ENCODE measurements around the gene TRAM2. TPM values are rescaled to one million over a fixed set of nuclear protein-coding genes. Genes with fewer than 3 reads are reported as not detected.

Gene TRAM2
- total RNA-seq, 5 donors from 2014 or later (not counting 1 experiment from before 2014, with no cell fraction given), result 8.8 to 12.1 (median 9.3) TPM

GRCh38 chr6:52497652-52498408 is 79.0 kb downstream of the TRAM2 start:
- H3K27me3 ChIP-seq (replicated peaks in 1 of 2; ENCODE audit: control insufficient read depth in 2 of 2, extremely low read depth in 1 of 2, insufficient read depth in 2 of 2, low read length in 1 of 2), result no peaks in the 10 kb centered on the region
- ChIA-PET POLR2A (no interaction called here), CTCF (interaction anchor here in 1 of 2 donors (0.6 kb wide), 1 partner anchor 16 kb away, joined by 3 read pairs; no protein-coding TSS in a partner anchor)
- H3K27ac ChIP-seq (ENCODE audit: low read length), result no peak overlapping the region
- H3K9me3 ChIP-seq, result no peaks in the 10 kb centered on the region
- no peak overlapping the region for H3K4me3 ChIP-seq (ENCODE audit: control insufficient read depth in 1 of 2, extremely low read depth in 1 of 2, low read length in 1 of 2)
- no peaks in the 10 kb centered on the region for H3K4me1 Mint-ChIP-seq
- no peaks in the 10 kb centered on the region for H3K27me3 Mint-ChIP-seq
- no peak overlapping the region for H3K4me3 Mint-ChIP-seq
- H3K27ac Mint-ChIP-seq, result no peak overlapping the region
- no peaks in the 10 kb centered on the region for H3K36me3 ChIP-seq (ENCODE audit: control insufficient read depth in 2 of 2, extremely low read depth in 1 of 2, insufficient read depth in 1 of 2, low read length in 1 of 2)
- H3K4me1 ChIP-seq (ENCODE audit: control insufficient read depth in 1 of 2, extremely low read depth in 1 of 2, insufficient read depth in 2 of 2, low read length in 2 of 2), result no peaks in the 10 kb centered on the region
- peaks cover 14% of the 10 kb centered on the region for H3K36me3 Mint-ChIP-seq
- DNase-seq, result no peak
- ATAC-seq (replicated peaks in 1 of 4), result no peak
- 89% methylated on average over 7 of the region's 14 CpGs for WGBS (ENCODE audit: insufficient coverage)
- H3K9me3 Mint-ChIP-seq, result peaks cover 4 to 12% (median 7%) of the 10 kb centered on the region in 3 donors

GRCh38 chr6:52496631-52497030 is 80.2 kb downstream of the TRAM2 start:
- Mint-ChIP-seq H3K4me3 (no peak overlapping the region), H3K27me3 (no peaks in the 10 kb centered on the region), H3K36me3 (peaks cover 4% of the 10 kb centered on the region), H3K27ac (no peak overlapping the region), H3K9me3 (peaks cover 4 to 12% (median 7%) of the 10 kb centered on the region in 3 donors), H3K4me1 (no peaks in the 10 kb centered on the region)
- ChIA-PET POLR2A (no interaction called here), CTCF (no interaction called here)
- H3K9me3 ChIP-seq, result no peaks in the 10 kb centered on the region
- no peak for DNase-seq
- ATAC-seq (replicated peaks in 1 of 4), result no peak
- H3K27ac ChIP-seq (ENCODE audit: low read length), result no peak overlapping the region
- no peak overlapping the region for H3K4me3 ChIP-seq (ENCODE audit: control insufficient read depth in 1 of 2, extremely low read depth in 1 of 2, low read length in 1 of 2)
- no peaks in the 10 kb centered on the region for H3K4me1 ChIP-seq (ENCODE audit: control insufficient read depth in 1 of 2, extremely low read depth in 1 of 2, insufficient read depth in 2 of 2, low read length in 2 of 2)
- WGBS (ENCODE audit: insufficient coverage), result 100% methylated on average over 1 of the region's 2 CpGs
- no peaks in the 10 kb centered on the region for H3K36me3 ChIP-seq (ENCODE audit: control insufficient read depth in 2 of 2, extremely low read depth in 1 of 2, insufficient read depth in 1 of 2, low read length in 1 of 2)
- no peaks in the 10 kb centered on the region for H3K27me3 ChIP-seq (replicated peaks in 1 of 2; ENCODE audit: control insufficient read depth in 2 of 2, extremely low read depth in 1 of 2, insufficient read depth in 2 of 2, low read length in 1 of 2)

GRCh38 chr6:52495922-52496321 is 80.9 kb downstream of the TRAM2 start:
- no peaks in the 10 kb centered on the region for H3K27me3 ChIP-seq (replicated peaks in 1 of 2; ENCODE audit: control insufficient read depth in 2 of 2, extremely low read depth in 1 of 2, insufficient read depth in 2 of 2, low read length in 1 of 2)
- H3K9me3 Mint-ChIP-seq, result peaks cover 4 to 12% (median 7%) of the 10 kb centered on the region in 3 donors
- WGBS (ENCODE audit: insufficient coverage), result 93% methylated on average over 2 of the region's 3 CpGs
- H3K36me3 Mint-ChIP-seq, result peaks cover 4% of the 10 kb centered on the region
- ChIA-PET POLR2A (no interaction called here), CTCF (no interaction called here)
- no peaks in the 10 kb centered on the region for H3K27me3 Mint-ChIP-seq
- no peaks in the 10 kb centered on the region for H3K4me1 Mint-ChIP-seq
- no peak overlapping the region for H3K4me3 Mint-ChIP-seq
- H3K27ac ChIP-seq (ENCODE audit: low read length), result no peak overlapping the region
- no peak overlapping the region for H3K4me3 ChIP-seq (ENCODE audit: control insufficient read depth in 1 of 2, extremely low read depth in 1 of 2, low read length in 1 of 2)
- no peak for ATAC-seq (replicated peaks in 1 of 4)
- DNase-seq, result no peak
- no peaks in the 10 kb centered on the region for H3K4me1 ChIP-seq (ENCODE audit: control insufficient read depth in 1 of 2, extremely low read depth in 1 of 2, insufficient read depth in 2 of 2, low read length in 2 of 2)
- no peaks in the 10 kb centered on the region for H3K9me3 ChIP-seq
- no peak overlapping the region for H3K27ac Mint-ChIP-seq
- no peaks in the 10 kb centered on the region for H3K36me3 ChIP-seq (ENCODE audit: control insufficient read depth in 2 of 2, extremely low read depth in 1 of 2, insufficient read depth in 1 of 2, low read length in 1 of 2)

GRCh38 chr6:52494298-52495072 is 82.4 kb downstream of the TRAM2 start:
- Mint-ChIP-seq H3K27ac (no peak overlapping the region), H3K4me3 (no peak overlapping the region), H3K27me3 (no peaks in the 10 kb centered on the region), H3K36me3 (peaks cover 4% of the 10 kb centered on the region), H3K4me1 (no peaks in the 10 kb centered on the region), H3K9me3 (peaks cover 4 to 12% (median 7%) of the 10 kb centered on the region in 3 donors)
- Histone ChIP-seq H3K27ac (ENCODE audit: low read length) (no peak overlapping the region), H3K4me1 (ENCODE audit: control insufficient read depth in 1 of 2, extremely low read depth in 1 of 2, insufficient read depth in 2 of 2, low read length in 2 of 2) (no peaks in the 10 kb centered on the region), H3K36me3 (ENCODE audit: control insufficient read depth in 2 of 2, extremely low read depth in 1 of 2, insufficient read depth in 1 of 2, low read length in 1 of 2) (no peaks in the 10 kb centered on the region), H3K9me3 (no peaks in the 10 kb centered on the region), H3K27me3 (replicated peaks in 1 of 2; ENCODE audit: control insufficient read depth in 2 of 2, extremely low read depth in 1 of 2, insufficient read depth in 2 of 2, low read length in 1 of 2) (no peaks in the 10 kb centered on the region), H3K4me3 (ENCODE audit: control insufficient read depth in 1 of 2, extremely low read depth in 1 of 2, low read length in 1 of 2) (no peak overlapping the region)
- ATAC-seq (replicated peaks in 1 of 4), result no peak
- CTCF ChIA-PET, result interaction anchor here in 1 of 2 donors (0.6 kb wide), 1 partner anchor 29 kb away, joined by 3 read pairs; no protein-coding TSS in a partner anchor
- 96% methylated on average over 3 of the region's 7 CpGs for WGBS (ENCODE audit: insufficient coverage)
- no peak for DNase-seq
- POLR2A ChIA-PET, result no interaction called here

GRCh38 chr6:52493669-52494068 is 83.2 kb downstream of the TRAM2 start:
- no peaks in the 10 kb centered on the region for H3K27me3 ChIP-seq (replicated peaks in 1 of 2; ENCODE audit: control insufficient read depth in 2 of 2, extremely low read depth in 1 of 2, insufficient read depth in 2 of 2, low read length in 1 of 2)
- no peaks in the 10 kb centered on the region for H3K9me3 ChIP-seq
- Mint-ChIP-seq H3K27ac (no peak overlapping the region), H3K9me3 (peaks cover 4 to 12% (median 7%) of the 10 kb centered on the region in 3 donors), H3K4me1 (no peaks in the 10 kb centered on the region), H3K4me3 (no peak overlapping the region), H3K36me3 (peaks cover 4% of the 10 kb centered on the region), H3K27me3 (no peaks in the 10 kb centered on the region)
- WGBS (ENCODE audit: insufficient coverage), result no CpG with 5 or more reads among the region's 3 CpGs
- no peak overlapping the region for H3K27ac ChIP-seq (ENCODE audit: low read length)
- H3K4me1 ChIP-seq (ENCODE audit: control insufficient read depth in 1 of 2, extremely low read depth in 1 of 2, insufficient read depth in 2 of 2, low read length in 2 of 2), result no peaks in the 10 kb centered on the region
- ChIA-PET CTCF (no interaction called here), POLR2A (no interaction called here)
- H3K4me3 ChIP-seq (ENCODE audit: control insufficient read depth in 1 of 2, extremely low read depth in 1 of 2, low read length in 1 of 2), result no peak overlapping the region
- DNase-seq, result no peak
- no peak for ATAC-seq (replicated peaks in 1 of 4)
- no peaks in the 10 kb centered on the region for H3K36me3 ChIP-seq (ENCODE audit: control insufficient read depth in 2 of 2, extremely low read depth in 1 of 2, insufficient read depth in 1 of 2, low read length in 1 of 2)

GRCh38 chr6:52491203-52492069 is 85.4 kb downstream of the TRAM2 start:
- H3K27ac ChIP-seq (ENCODE audit: low read length), result no peak overlapping the region
- ChIA-PET CTCF (no interaction called here), POLR2A (interaction anchor here in 1 of 2 donors (0.6 kb wide), 1 partner anchor 1238 kb away, joined by 4 read pairs; no protein-coding TSS in a partner anchor)
- peaks cover 4% of the 10 kb centered on the region for H3K36me3 Mint-ChIP-seq
- peaks cover 4 to 12% (median 7%) of the 10 kb centered on the region in 3 donors for H3K9me3 Mint-ChIP-seq
- no peaks in the 10 kb centered on the region for H3K4me1 Mint-ChIP-seq
- no peak overlapping the region for H3K4me3 Mint-ChIP-seq
- no peak overlapping the region for H3K4me3 ChIP-seq (ENCODE audit: control insufficient read depth in 1 of 2, extremely low read depth in 1 of 2, low read length in 1 of 2)
- 92% methylated on average over 3 of the region's 14 CpGs for WGBS (ENCODE audit: insufficient coverage)
- H3K27me3 Mint-ChIP-seq, result no peaks in the 10 kb centered on the region
- H3K4me1 ChIP-seq (ENCODE audit: control insufficient read depth in 1 of 2, extremely low read depth in 1 of 2, insufficient read depth in 2 of 2, low read length in 2 of 2), result no peaks in the 10 kb centered on the region
- H3K27ac Mint-ChIP-seq, result no peak overlapping the region
- no peaks in the 10 kb centered on the region for H3K9me3 ChIP-seq
- ATAC-seq (replicated peaks in 1 of 4) (no peak), DNase-seq (no peak)
- no peaks in the 10 kb centered on the region for H3K36me3 ChIP-seq (ENCODE audit: control insufficient read depth in 2 of 2, extremely low read depth in 1 of 2, insufficient read depth in 1 of 2, low read length in 1 of 2)
- no peaks in the 10 kb centered on the region for H3K27me3 ChIP-seq (replicated peaks in 1 of 2; ENCODE audit: control insufficient read depth in 2 of 2, extremely low read depth in 1 of 2, insufficient read depth in 2 of 2, low read length in 1 of 2)
